WERI-Rb-1 (cell line): Measurements from ENCODE around the gene MMP24OS.

Source experiments
- DNase-seq: peaks from one replicate; pipeline ENCODE4 v3.0.0-alpha.2; 2020
- H3K27ac ChIP-seq: fragments of 250-450 bp; sonication (Bioruptor Pico); 2 replicates; pipeline ENCODE4 v1.5.1; 2020; ENCODE audit warnings: mild to moderate bottlenecking, moderate library complexity
- H3K27me3 ChIP-seq: fragments of 250-450 bp; sonication (Bioruptor Pico); 2 replicates; pipeline ENCODE4 v1.5.1; 2021; ENCODE audit warnings: mild to moderate bottlenecking, low read depth, moderate library complexity; ENCODE audit not compliant: insufficient read depth, severe bottlenecking
- H3K36me3 ChIP-seq: fragments of 250-450 bp; sonication (Bioruptor Pico); 2 replicates; pipeline ENCODE4 v1.5.1; 2020; ENCODE audit warnings: mild to moderate bottlenecking, moderate library complexity
- H3K4me3 ChIP-seq: 2 replicates; pipeline ENCODE4 v1.5.1; 2011; ENCODE audit warnings: low read depth, mild to moderate bottlenecking, control low read depth, low read length
- H3K9me3 ChIP-seq: fragments of 250-450 bp; sonication (Bioruptor Pico); 2 replicates; pipeline ENCODE4 v1.5.1; 2021; ENCODE audit warnings: mild to moderate bottlenecking, moderate library complexity; ENCODE audit not compliant: severe bottlenecking
- CTCF ChIP-seq: IDR thresholded peaks from 2 replicates; pipeline ENCODE4 v1.5.1; 2011; ENCODE audit warnings: low read depth, mild to moderate bottlenecking, control low read depth, inconsistent platforms, low read length

Gene MMP24OS

GRCh38 chr20:35303382-35303734 lies 25.4 kb upstream of the MMP24OS start:
- H3K27ac ChIP-seq: peak overlapping the region; percentile 19; the same call in 1 of the 2 replicates
- DNase-seq: no peak
- no peaks in the 10 kb centered on the region for H3K9me3 ChIP-seq
- no peak overlapping the region for H3K4me3 ChIP-seq
- TF ChIP-seq CTCF: no peak
- H3K27me3 ChIP-seq: no peaks in the 10 kb centered on the region
- H3K36me3 ChIP-seq: peaks cover 15% of the 10 kb centered on the region

GRCh38 chr20:35302421-35303335 lies 24.8 kb upstream of the MMP24OS start:
- no peak overlapping the region for H3K4me3 ChIP-seq
- DNase-seq: no peak
- peaks cover 15% of the 10 kb centered on the region for H3K36me3 ChIP-seq
- H3K9me3 ChIP-seq: no peaks in the 10 kb centered on the region
- TF ChIP-seq CTCF: no peak
- H3K27me3 ChIP-seq: no peaks in the 10 kb centered on the region
- no peak overlapping the region for H3K27ac ChIP-seq

GRCh38 chr20:35301426-35301825 lies 23.5 kb upstream of the MMP24OS start:
- TF ChIP-seq CTCF: no peak
- Histone ChIP-seq H3K4me3 (no peak overlapping the region), H3K27ac (no peak overlapping the region), H3K9me3 (no peaks in the 10 kb centered on the region), H3K27me3 (no peaks in the 10 kb centered on the region), H3K36me3 (peaks cover 13% of the 10 kb centered on the region)
- DNase-seq: no peak

GRCh38 chr20:35300469-35301262 lies 22.7 kb upstream of the MMP24OS start:
- DNase-seq: no peak
- Histone ChIP-seq H3K27ac (no peak overlapping the region), H3K27me3 (no peaks in the 10 kb centered on the region), H3K9me3 (no peaks in the 10 kb centered on the region), H3K4me3 (no peak overlapping the region), H3K36me3 (peaks cover 7% of the 10 kb centered on the region; the same call in 1 of the 2 replicates)
- TF ChIP-seq CTCF: no peak

GRCh38 chr20:35299780-35300179 lies 21.9 kb upstream of the MMP24OS start:
- DNase-seq: no peak
- H3K9me3 ChIP-seq: no peaks in the 10 kb centered on the region
- no peak overlapping the region for H3K27ac ChIP-seq
- no peaks in the 10 kb centered on the region for H3K27me3 ChIP-seq
- no peak for TF ChIP-seq CTCF
- no peak overlapping the region for H3K4me3 ChIP-seq
- peaks cover 7% of the 10 kb centered on the region; the same call in 1 of the 2 replicates for H3K36me3 ChIP-seq
